HG03439 (cell line): Measurements from ENCODE around the gene LPIN3.

ENCODE experiments used
- ATAC-seq: cut with Tn5 transposase; IDR thresholded peaks from one replicate; pipeline ENCODE4 v1.9.1; 2021; ENCODE audit warnings: mild to moderate bottlenecking, moderate library complexity; ENCODE audit not compliant: unreplicated experiment

Gene LPIN3

DNA sequence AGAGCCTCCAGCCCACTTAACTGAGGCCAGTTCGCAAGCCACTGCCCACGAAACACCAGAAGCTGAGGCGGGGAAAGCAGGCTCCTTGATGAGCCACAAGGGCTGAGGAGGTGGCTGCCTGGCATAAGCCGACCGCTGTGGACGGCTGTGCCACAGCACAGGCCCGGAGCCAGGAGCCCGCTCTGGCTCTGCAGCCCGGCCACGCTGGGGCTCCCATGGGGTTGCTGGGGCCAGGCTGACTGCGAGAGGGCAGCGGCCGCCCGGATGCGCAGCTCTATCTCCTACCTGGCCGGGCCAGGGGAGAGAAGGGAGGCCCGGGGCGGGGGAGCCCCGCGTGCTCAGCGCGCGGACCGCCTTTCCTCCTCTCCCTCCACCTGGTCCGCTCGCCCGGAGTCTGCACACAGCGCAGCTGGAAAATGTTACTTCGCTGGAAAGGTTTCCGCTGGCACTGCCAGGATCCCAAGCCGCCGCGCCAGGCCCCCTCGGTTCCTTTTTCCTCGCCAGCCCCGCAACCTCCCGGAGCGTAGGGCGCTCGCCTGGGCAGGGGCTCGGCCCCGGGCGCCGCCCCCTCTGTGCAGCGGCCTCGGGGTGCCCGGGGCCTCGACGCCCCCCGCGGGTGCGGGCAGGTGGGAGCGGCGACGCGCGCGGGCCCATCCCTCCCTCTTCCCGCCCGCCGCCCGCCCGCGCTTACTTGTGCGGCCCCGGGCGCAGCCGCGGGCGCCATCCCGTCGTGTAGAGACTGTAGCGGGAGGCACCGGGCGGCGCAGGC is 25.3 kb downstream of the LPIN3 start:
- no peak for ATAC-seq

DNA sequence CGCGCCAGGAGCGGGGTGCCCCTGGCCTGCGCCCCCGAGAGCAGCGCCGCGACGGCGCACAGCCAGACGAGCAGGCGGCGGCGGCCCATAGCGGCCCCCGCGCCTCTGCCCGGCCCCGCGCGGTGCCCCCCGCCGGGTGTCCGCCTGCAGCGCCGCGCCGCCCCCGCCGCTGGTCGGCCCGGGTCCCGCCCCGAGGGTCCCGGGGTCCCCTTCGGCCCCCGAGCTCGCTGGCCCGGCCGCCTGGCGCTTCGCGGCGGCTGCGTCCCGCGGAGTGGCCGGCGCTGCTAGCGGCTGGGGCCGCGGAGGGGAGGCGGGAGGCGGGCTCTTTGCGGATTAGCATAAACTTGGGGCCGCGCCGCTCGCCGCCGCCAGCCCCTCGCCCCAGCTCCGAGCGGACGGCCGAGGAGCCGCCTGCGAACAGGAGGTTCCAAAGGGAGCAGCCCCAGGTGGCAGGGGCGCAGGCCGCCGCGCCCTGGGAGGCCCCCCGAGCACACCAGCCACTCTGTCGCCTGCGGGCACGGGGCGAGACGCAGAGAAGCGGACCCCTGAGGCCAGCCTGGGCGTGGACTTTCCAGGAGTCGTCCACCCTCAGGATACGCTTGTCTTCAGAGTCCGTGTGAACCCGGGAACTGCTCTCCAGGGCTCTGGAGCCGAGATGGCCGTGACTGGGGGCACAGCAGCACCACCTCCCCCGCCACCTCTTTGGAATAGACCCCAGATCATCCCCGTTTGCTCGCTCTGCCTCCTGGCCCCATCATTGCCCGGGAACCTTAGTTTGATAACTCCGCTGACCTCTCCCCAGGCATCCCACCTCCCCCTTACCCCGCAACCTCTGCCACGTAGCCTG is 26.1 kb downstream of the LPIN3 start, which contains the start of gene EMILIN3:
TSS of gene EMILIN3 (minus strand) at position 273 of the 847 bp plus-strand sequence. CDS start at position 89, 184 bp downstream.
- no peak for ATAC-seq

DNA sequence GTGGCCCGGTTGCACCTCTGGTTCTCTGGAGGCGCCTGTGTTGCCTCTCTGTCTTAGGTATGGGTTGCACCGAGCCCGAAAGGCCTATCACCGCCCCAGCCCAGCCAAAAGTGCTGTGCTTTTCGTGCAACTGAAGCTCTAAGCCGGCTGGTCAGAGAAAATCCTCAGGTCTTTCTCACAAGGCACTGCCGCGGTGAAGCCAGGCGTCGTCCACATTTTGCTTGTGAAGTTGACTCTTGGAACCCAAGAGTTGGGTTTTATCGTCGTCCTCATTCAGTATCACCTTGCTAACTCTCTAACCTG is 26.7 kb downstream of the LPIN3 start:
- ATAC-seq: no peak

DNA sequence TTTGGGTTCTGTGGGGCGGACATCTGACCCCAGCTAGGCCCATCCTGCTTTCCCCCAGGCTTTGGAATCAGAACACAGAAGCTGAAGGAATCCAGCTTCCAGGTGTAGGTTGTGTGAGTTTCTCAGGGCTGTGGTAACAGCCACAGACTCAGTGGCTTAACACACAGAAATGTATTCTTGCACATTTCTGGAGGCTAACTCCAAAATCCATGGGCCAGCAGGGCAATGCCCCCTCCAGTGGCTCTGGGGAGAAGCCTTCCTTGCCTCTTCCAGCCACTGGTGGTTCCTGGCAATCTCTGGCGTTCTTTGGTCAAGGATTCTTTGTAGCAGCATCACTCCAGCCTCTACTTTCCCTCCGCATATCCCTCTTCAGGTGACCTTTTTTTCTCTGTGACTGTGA is 27.3 kb downstream of the LPIN3 start:
- no peak for ATAC-seq

DNA sequence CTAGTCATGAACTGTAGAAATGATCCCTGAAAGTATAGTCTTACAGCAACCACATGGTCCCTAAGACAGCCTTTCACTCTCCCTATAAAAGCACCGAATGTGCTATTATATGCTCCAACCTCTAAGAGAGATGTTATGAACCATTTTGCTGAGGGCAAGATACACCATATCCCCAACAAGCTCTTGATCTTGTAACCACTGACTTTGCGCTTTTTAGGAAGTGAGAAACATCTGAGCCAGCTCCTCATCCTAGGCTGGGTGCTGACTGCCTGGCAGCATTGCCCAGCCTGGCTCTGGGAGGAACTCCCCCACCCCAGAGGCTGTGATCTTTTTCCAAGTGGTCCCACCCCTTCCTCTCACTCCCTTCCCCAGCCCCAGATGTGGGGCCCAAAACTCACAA is 29.1 kb downstream of the LPIN3 start:
- ATAC-seq: no peak

DNA sequence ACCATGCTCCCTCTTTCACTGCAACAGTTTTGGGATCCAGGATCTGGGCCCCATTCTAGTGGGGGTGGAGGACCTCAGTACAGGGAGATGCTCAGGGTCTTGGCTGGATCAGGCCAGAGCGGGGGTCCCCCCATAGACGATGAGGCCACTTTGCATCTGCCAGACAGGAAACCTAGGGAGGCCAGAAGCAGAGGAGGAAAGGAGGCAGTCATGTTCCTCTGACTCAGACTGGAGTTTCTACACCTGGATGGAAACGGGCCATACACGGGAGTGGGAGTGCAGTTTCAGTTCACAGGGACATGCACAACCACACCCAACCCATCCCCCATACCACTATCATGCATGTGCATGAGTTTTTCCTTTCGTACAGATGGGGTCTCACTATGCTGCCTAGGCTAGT is 29.6 kb downstream of the LPIN3 start:
- no peak for ATAC-seq

DNA sequence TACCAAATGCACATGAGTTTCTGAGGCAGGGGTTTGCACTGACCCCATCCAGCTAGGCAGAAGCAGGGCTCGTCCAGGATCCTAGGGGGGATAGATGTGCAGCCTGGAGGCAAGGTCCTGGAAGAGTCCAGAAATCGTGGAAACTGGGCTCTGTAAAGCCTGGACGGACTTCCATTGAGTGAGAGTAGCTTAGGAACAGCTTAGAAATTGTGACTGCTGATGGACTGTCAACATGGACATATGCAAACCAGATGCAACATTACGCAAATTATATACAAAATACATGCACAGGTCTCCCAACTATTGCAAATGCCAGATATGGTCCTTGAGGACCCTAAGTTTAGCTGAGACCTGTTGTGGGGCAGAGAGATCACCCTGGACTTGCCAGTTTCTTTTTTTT is 30.8 kb downstream of the LPIN3 start:
- ATAC-seq: no peak

DNA sequence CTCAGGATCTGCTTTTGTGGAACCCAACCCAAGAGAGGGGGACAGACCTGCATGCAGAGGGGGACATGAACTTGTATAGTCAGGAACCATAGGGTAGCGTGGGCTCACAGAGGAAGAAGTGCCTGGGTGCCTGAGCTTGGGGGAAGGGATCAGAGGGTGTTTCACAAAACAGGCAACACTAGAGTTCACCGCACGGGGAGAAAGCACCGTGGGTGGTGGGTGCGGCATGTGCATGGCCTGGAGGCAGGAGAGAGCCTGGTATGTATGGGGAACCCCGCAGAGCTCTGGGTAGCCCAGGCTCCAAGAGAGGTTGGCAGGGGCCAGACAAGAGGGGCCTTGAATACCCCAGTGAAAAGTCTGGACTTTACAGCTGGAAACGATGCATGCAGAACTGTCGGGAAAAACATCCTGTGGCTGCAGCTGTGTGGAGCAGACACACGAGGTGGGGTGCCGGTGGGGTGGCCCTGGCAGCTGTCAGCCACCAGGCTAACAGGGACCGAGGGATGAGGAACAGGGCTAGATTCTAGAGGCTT is 32.7 kb downstream of the LPIN3 start:
- no peak for ATAC-seq

DNA sequence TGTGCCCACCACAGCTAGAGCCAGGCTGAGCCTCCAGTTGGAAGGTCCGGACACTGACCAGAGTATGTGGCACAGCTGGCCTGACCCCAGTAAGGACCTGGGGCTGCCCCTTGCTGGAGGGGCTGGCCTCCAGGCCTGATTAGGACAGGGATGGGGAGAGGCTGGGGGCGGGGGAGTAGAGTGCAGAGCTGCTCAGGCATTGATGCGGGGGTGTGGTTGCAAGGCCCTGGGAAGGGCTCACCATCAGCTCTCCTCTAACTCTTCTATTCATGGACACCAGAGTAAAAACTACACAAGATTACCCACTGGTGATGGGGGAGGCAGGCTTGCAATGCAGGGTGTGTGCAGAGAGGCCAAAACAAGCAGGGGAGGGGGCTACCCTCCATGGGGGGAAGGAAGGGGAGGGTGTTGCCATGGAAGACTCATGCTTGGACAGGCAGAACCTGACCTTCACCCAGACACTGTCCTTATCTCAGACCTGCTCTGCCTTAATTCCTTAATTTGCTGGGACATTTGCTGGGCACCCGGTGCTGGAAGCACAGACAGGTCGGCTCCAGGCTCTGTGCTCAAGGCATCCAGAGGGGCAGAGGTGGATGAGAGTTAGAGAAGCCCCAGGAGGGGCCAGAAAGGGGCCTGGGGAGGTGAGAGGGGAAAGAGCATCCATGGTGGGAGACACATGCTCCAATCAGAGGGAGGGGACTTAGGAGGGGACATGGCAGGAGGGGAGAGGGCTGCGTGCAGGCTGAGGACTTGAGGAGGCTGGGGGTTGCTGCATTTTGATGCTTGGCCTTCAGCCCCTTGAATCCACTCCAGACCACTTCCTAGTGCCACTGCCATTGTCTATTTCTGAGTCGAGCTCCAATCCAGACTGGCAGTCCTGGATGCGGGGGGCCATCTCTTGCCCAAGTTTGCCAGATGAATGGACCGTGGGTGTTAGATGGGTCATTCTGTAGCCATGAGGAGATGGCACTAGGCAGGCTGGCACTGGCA is 33.6 kb downstream of the LPIN3 start:
- ATAC-seq: no peak

DNA sequence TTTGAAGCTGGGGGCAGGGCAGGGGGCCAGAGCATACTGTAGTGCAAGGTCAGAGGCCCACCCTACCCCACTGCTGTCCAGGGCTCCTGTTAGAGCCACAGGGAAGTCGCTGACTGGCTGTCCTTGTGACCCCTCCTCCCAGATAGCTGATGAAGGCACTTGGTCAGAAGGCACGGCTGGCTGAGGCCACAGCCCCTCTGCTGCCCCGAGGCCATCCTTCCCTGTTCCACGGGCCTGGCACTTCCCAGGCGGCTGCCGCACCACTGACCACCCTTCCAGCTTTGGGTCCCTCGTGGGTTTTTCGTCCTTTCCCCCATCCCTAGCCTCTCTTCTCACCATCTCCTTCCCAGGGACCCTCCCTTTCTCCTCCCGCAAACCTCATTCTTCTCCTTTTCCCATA is 35.2 kb downstream of the LPIN3 start:
- ATAC-seq: no peak

DNA sequence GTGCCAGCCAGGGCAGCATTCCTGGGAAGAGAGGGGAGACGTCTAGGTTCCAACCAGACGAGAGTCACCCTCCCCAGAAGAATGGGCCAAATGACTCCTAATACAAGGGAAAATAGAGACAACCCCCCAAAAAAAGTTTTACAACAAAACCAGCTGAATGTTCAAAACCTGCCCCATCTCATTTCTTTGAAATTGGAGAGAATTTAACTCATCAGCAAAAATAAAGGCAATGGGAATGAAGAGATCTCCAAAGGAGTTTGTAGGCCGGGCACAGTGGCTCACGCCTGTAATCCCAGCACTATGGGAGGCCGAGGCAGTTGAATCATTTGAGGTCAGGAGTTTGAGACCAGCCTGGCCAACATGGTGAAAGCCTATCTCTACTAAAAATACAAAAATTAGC is 35.7 kb downstream of the LPIN3 start:
- no peak for ATAC-seq

DNA sequence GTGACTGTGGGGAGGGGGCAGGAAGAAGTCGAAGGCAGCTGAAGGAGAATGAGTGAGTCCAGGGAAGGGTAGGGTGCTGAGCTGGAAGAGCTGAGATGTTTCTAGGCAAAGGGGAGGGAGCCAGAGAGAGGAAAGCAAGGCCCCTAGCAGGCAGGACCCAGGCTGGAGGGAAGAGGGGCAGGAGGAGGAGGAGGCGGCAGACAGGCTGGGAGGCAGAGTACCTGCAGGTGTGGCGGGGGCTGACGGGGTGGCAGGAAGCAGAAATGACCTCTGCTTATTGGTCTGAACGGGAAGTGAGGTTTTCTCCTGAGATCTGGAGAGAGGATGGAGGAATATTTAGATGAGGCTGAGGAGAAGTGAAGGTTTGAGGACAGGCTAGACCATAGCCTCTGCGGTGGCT is 36.7 kb downstream of the LPIN3 start:
- no peak for ATAC-seq

DNA sequence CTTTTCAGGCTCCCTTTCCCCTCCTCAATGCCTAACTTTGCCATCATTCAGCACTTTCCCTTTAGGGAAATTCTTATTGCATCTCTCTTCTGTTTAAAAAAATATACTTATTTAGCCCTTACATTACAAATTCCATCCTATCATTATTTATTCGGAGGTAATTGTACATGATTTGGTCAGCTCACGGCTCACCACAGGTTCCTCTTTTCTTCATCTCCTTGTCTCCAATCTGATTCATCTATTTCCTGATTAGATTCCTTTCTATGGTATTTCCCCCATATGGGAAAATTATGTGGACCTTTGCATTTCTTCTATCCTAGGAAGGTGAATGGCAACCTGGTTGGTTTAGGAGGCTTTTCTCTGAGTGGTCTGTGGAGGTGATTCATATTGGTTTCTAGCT is 38.9 kb downstream of the LPIN3 start:
- ATAC-seq: no peak

DNA sequence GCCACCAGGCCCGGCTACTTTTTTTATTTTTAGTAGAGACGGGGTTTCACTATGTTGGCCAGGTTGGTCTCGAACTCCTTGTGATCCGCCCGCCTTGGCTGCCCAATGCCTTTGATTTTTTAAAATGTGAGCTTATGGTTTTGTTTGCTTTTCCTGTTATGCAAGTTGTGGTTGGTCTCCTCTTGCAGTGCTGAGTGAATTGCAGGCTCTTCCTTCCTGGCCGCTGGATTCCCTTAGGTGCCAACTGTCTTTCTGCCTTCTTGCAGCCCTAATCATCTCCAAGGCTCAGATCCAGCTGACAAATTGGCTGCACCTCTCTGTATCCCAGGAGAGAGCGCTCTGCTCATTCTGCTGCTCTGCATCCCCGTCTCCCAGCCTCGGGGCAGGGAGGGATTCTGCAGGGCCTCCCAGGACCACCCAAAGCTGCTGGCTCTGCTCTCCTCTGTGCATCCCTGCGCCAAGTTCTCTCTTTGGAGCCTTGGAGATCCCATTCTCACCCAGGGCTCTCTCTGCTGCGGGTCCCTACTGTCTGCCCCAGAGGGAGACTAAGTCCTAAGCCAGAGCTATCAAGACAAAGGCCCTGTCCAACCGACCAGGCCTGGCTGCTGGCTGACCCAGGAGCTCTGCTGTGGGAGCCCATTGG is 40.1 kb downstream of the LPIN3 start:
- no peak for ATAC-seq

DNA sequence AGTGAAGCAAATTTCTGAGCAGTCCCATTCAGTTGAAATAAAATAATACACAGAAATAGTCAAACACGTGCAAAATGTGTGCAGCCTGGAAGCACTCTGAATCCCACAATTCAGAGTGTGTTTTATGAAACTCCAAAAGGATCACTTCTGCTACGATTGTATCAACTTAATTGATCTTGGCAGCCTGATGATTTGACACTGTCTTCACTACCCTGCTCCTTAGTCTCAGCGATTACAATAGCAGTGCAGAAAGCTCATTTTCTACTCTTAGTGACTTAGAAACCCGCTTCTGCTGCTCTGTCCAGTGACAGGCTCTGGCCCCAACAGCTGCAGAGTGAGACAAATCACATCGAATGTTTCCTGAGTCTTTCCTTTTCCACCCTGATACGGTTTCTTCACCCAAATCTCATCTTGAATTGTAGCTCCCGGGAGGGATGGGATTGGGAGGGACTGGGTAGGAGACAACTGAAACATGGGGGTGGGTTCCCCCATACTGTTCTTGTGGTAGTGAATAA is 42.2 kb downstream of the LPIN3 start:
- ATAC-seq: no peak

DNA sequence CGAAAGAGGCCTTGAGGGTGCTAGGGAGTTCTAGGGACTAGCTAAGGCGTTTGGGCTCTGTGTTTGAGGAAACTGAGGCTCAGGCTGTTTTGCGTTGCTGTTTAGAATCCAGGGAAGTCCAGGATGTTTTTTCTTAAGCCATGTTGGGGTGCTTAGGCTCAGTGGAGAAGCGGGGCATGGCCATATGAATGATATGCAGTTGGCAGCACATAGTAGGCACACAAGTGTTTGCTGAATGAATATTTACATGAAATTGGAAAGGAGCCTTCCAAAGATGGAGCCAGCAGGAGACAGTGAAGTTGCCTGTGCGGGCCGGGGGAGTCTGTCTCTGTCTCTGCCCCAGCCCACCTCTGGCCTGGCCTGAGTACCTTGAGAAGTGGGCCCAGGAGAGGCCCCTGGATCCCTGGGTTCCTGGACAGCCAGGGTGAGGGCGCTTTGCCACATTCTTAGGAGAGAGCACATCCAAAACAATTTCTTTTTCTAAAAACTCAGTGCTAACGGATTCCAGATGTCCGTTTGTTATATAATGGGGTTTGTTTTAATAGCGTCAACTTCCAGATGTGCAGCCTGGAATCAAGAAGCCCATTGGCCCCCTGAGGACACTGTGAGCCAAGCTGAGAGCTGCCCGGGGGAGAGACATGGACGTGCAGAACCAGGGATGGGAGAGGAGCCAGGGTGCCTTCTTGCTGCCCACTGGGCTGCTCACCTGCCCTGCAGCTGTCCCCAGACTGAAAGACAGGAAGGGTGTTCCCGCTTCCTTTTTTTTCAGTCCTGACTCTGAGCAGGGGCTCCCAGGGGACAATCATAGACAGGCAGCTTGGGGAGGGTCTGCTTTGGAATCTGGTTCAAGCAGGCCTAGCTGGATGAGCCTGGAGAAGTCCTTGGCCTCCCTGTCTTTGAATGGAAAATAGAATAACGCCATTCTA is 46.1 kb downstream of the LPIN3 start:
- no peak for ATAC-seq

DNA sequence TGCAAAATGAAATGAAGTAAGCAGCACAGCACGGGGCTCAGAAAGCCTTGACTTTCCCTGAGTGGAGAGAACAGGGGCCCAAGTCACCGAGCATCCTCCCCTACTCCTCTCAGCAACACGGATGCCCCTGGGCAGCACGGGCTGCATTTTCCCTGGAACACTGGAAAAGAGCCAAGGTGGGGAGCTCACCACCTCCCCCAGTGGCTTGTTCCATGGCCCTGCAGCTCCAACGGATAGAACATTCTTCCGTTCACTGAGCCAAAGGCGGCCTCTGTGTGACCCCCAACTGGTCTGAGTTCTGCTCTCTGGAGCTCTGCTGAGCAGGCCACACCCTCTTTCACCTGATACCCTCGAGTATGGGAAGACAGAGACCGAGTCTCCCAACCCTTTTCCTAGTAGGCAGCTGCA is 46.8 kb downstream of the LPIN3 start:
- ATAC-seq: no peak

DNA sequence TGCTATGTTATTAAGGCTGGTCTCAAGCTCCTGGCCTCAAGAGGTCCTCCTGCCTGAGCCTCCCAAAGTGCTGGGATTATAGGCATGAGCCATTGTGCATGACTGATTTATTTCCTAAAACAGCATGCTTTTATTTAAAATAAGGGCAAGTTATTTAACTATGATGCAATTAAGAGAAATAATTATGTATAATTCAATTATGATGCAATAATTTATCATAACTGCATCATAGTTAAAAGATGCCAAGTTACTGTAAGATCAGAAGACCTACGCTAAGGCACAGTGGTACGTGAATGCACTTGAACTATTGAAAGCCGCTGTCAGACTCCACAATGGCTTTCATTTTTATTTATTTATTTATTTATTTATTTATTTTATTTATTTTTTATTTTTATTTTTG is 50.3 kb downstream of the LPIN3 start:
- ATAC-seq: no peak

DNA sequence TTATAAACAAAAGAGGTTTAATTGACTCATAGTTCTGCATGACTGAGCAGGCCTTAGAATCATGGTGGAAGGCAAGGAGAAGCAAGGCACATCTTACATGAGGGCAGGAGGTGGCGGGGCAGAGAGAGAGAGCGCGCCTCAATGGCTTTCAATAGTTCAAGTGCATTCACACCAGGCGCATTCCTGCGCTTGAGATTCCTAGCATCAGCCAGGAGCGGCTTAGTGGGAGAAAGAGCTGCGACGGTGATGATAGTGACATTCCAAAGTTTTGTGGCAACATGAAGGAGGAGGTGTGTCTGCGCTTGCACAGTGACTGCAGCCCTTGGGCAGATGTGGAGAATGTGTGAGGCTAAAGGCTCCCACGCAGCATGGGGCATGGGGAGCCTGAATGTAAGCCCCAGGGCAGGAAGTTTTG is 51.0 kb downstream of the LPIN3 start:
- ATAC-seq: no peak
